GM13977 (cell line): Measurements from ENCODE around the gene FOXJ3.

Experiments used
- DNase-seq: peaks from one replicate; pipeline ENCODE4 v3.0.0; 2012; ENCODE audit warnings: low spot score
- in situ Hi-C: fragments of 300-500 bp; cut with MboI; formaldehyde crosslinking; loops from one replicate; pipeline ENCODE4 v1.12.0; 2022; ENCODE audit warnings: low sequenced_read_pairs, low pct_unique_long_range_greater_than_20kb, mixed read lengths, inconsistent platforms; ENCODE audit not compliant: unreplicated experiment
- TF ChIP-seq, protein P1 (sequence below): IDR thresholded peaks from 2 replicates; pipeline ENCODE4 v1.5.1; 2012; ENCODE audit warnings: mild to moderate bottlenecking, control low read depth; ENCODE audit not compliant: insufficient read depth; ENCODE audit errors: extremely low read depth, missing control alignments

Gene FOXJ3

DNA sequence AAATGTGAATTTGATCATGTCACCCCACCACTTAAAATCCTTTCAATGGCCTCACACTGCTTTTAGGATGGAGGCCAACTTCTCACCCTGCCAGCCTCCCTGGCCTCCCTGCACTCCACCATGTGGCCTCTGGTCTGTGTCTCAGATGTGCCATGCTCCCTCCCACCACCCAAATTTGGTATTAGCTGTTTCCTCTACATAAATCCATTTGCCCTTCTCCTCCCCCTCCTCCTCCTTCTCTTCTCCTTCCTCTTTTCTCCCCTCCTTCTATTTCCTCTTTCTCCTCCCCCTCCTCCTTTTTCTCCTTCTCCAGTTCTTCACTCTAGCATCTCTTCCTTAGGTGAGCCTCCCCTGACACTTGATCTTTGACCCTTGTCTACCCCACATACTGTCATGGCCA, 198.6 kb downstream of the FOXJ3 start:
- DNase-seq, result no peak
- TF ChIP-seq, protein P1, sequence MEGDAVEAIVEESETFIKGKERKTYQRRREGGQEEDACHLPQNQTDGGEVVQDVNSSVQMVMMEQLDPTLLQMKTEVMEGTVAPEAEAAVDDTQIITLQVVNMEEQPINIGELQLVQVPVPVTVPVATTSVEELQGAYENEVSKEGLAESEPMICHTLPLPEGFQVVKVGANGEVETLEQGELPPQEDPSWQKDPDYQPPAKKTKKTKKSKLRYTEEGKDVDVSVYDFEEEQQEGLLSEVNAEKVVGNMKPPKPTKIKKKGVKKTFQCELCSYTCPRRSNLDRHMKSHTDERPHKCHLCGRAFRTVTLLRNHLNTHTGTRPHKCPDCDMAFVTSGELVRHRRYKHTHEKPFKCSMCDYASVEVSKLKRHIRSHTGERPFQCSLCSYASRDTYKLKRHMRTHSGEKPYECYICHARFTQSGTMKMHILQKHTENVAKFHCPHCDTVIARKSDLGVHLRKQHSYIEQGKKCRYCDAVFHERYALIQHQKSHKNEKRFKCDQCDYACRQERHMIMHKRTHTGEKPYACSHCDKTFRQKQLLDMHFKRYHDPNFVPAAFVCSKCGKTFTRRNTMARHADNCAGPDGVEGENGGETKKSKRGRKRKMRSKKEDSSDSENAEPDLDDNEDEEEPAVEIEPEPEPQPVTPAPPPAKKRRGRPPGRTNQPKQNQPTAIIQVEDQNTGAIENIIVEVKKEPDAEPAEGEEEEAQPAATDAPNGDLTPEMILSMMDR, result no peak
- in situ Hi-C loops, result loop anchor here (25.0 kb wide), 1 partner anchor 574 kb away; no protein-coding TSS in a partner anchor

DNA sequence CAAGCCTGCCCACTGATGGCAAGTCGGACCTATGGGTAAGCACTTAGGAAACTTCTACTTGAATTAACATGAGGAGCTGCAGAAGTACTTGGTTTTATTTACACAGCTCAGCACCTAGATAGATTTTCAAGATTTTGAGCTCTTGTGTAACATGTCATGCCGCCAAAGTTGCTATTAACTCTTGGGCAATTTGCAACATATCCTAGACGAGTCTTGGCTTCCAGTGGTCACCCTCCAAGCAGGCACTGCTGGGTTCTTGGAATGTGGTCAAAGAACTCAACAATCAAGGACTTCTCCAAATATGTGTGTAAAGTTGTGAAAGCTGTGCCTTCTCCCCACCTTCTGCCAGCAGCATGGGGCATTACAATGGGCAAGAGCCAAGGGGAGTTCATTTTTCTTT, 199.6 kb downstream of the FOXJ3 start:
- TF ChIP-seq, protein P1, result no peak
- DNase-seq, result no peak
- in situ Hi-C loops, result loop anchor here (25.0 kb wide), 1 partner anchor 573 kb away; no protein-coding TSS in a partner anchor

DNA sequence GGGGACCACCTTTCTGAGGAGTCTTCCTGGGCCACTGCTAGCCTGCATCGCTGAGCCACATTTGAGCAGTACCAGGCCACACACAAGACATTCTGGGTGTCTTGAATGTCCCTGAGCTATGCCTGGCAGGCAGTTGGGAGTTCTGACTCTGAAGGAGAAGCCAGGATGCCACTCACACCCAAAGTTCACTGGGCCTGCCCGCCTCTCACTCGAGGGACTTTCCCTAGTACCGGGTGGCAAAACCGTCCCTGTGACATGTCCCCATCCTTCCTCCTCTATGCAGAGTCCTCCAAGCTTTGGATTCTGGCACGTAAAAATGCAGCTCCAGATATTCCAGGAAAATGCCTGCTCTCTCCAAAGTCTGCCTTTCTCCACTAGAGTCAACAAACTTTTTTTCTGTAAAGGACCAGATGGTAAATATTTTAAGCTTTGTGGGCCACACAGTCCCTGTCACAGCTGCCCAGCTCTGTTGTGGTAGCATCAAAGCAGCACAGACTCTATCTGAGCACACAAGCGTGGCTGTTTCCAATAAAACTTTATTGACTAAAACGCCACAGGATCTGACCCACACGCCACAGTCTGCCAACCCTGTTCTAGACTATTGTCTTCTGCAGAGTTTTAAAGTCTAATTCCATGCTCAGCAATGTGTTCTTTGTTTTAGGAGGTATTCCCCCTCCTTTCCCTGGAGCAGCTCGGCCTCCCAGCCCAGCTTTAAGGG, 201.1 kb downstream of the FOXJ3 start:
- TF ChIP-seq, protein P1, result no peak
- no peak for DNase-seq
- in situ Hi-C loops, result loop anchor here (25.0 kb wide), 1 partner anchor 572 kb away; no protein-coding TSS in a partner anchor

DNA sequence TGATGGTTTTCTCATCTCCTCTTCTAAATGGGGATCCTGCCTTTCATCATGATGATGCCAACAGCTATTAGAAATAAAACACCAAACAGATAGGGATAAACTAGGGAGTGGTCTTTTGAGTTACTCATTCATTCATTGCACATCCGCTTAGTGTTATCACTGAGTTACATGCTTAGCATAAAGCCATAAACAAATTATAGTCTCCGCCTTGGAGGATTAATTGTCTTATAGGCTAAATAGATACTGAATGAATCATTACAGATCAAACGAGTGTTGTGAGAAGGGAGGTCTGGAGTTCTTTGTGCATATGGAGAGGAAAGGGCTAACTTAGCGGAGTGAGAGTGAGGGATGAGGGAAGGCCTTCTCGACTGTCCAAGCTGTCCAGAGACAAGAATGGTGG, 201.6 kb downstream of the FOXJ3 start:
- TF ChIP-seq, protein P1, result no peak
- in situ Hi-C loops, result loop anchor here (25.0 kb wide), 1 partner anchor 571 kb away; no protein-coding TSS in a partner anchor
- DNase-seq, result no peak

DNA sequence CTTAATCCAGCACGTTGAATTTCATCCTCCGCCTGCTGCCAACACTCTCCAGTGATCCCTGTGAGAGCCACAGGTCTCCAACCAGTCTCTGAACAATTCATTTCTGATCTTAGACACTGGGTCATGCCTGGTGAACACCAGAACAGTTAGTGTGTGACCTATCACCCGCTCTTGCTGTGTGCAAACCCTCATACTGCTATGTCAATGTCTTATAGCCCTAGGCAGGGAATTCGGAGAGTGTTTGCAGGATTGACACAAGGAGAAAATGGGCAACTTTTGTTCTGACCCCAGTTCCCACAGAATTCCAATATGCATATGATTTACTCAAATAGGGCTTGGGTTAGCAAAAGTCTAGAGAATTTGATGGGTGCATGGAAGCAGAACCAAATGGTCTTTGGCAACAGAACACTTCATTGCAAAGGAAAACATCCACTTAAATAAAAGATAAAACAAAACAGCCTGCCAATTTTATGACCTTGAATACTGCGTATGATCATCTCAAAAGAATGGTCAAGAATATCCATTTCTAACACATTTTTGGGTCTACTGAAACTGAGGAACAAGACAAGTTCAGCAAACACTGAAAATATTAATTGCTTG, 204.9 kb downstream of the FOXJ3 start:
- in situ Hi-C loops, result loop anchor here (25.0 kb wide), 1 partner anchor 568 kb away; no protein-coding TSS in a partner anchor
- TF ChIP-seq, protein P1, result no peak
- no peak for DNase-seq

DNA sequence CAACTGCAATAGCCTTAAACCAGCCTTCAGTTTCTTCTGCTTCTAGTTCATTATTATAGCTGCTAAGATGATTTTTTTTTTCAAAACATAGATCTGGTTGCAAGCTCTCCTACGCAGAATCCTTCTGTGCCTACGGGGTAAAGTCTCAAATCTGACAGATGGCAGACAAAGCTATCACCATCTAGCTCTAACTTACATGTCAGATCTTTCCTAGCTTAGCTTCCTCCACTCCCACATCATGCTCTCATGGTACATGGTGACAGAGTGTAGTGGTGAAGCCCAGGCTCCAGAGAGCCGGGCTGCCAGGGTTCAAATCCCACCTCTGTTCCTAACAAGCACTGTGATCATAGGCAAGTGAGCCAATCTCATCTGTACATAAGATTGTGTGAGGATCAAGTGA, 206.1 kb downstream of the FOXJ3 start:
- TF ChIP-seq, protein P1, result no peak
- DNase-seq, result no peak
- in situ Hi-C loops, result loop anchor here (25.0 kb wide), 1 partner anchor 567 kb away; no protein-coding TSS in a partner anchor
